ENCODE measurements around the gene DAPK3.
A peak's percentile ranks its signal among the peaks of the same experiment; 100 is the strongest.
"Not testable (repeated sequence)": the region's sequence is repeated elsewhere in the genome, so short reads cannot be mapped to it uniquely, and the experiment has no call there.

Gene DAPK3

GRCh38 chr19:3970808-3971598, at the start of gene DAPK3:
TSS of gene DAPK3 (minus strand) at chr19:3971099. CDS start at chr19:3969735, 1,364 bp downstream.
- DNase-seq (ENCODE audit: low read depth), result peak; percentile 89

DNA sequence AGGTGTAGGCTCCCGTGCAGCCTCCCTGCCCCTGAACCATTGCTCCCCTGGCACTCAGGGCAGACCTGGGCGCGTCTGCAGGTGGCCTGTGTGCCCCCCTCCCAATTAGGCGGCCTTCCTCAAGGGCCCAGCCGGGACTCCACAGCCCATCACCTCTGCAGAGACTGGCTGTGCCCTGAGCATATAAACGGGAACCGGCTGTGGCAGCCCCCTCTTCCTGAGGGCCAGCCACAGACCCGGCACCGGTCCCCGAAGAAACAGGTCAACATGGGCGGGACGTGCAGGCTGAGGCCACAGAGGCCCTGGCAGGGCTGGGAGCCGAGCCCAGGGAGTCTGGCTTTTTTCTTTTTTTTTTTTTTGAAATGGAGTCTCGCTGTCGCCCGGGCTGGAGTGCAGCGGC, 48.7 kb upstream of the DAPK3 start:
- DNase-seq (ENCODE audit: low read depth), result no peak

GRCh38 chr19:4018775-4019504, 48.0 kb upstream of the DAPK3 start:
- DNase-seq (ENCODE audit: low read depth), result no peak

DNA sequence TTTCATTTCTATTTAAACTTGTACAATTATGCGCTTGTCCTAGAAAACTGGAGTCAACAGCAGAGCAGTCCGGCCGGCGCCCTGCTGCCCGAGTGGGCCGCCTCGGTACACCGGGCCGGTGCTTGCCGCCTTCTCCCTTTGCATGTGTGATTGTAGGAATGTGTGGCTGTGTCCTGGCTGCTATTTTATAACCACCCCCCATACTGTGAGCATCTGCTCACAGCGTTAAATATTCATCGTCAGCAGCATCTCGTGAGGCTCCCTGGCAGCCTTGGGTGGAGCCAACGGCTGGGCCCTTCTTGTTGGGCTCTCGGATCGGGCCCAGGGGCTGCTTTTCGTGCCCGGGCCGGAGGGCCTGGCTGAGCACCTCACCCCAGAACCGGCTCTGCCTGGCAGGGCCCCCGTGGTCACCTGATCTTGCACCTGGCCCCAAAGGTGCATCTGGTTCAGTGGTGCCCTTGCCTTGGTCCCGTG, 47.3 kb upstream of the DAPK3 start:
- DNase-seq (ENCODE audit: low read depth), result no peak

- no peak for DNase-seq (ENCODE audit: low read depth)
These were observed 46.2 kb upstream of the DAPK3 start for GRCh38 chr19:4016903-4017638.

DNA sequence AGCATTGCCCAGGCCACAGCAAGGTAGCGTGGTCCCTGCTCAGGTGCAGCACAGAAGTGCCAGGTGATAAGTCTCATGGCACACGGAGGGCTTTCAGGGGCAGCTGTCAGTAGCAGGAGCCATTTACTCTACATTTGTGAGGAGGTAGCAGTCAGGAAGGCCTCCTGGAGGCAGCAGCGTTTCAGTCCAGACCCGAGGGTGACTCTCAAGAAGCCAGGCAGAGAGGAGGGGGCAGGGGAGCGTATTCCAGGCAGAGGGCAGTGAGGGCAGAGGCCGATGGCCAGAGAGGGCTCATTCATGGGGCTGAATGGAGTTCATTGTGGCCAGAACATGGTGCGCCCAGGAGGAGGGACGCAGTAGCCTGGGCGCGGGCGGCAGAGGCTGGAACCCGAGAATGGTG, 45.6 kb upstream of the DAPK3 start:
- DNase-seq (ENCODE audit: low read depth), result no peak

GRCh38 chr19:4015705-4016402, 45.0 kb upstream of the DAPK3 start:
- no peak for DNase-seq (ENCODE audit: low read depth)

DNA sequence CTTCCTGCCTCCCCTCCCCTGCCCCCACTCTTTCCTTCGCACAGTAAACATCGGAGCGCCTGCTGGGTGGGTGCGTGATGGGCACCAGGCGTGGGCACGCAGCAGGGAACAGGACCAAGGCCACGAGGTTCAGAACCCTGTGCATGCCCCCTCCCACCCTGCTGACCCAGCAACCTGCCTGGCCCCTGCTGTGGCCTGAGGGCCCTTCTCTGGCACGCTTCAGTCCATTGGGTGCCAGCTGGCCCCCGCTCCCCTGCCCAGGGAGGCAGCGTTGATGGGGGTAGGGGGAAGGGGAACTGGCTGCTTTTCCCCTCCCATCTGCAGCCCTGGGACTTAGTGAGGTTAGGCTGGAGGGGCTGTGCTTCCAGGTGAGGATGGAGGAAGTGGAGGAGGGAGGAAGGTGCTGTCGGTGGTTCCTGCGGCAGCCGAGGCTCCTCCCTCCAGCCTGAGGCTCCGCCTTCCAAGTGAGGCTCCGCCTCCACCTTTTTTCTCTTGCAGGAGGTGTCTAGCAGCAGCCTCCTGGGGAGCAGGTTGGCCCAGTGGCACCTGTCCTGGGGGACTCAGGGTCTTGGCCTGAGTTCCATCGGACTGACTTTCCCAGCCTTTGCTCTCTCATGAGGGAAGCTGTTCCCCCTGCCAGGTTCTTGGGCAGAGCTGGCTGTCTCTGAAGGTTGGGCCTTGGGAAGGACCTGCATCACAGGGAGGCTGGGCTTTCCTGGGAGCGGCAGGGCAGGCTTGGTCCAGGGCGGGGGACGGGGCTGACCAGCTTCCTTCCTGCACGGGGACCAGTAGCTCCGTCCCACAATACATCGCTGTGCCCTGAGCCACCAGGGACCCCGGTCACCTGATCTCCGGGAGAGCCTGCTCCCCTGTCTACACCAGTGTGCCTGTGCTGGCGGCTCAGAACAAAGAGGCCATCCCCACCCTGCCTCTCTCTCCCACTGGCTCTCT, 43.9 kb upstream of the DAPK3 start:
- no peak for DNase-seq (ENCODE audit: low read depth)

DNA sequence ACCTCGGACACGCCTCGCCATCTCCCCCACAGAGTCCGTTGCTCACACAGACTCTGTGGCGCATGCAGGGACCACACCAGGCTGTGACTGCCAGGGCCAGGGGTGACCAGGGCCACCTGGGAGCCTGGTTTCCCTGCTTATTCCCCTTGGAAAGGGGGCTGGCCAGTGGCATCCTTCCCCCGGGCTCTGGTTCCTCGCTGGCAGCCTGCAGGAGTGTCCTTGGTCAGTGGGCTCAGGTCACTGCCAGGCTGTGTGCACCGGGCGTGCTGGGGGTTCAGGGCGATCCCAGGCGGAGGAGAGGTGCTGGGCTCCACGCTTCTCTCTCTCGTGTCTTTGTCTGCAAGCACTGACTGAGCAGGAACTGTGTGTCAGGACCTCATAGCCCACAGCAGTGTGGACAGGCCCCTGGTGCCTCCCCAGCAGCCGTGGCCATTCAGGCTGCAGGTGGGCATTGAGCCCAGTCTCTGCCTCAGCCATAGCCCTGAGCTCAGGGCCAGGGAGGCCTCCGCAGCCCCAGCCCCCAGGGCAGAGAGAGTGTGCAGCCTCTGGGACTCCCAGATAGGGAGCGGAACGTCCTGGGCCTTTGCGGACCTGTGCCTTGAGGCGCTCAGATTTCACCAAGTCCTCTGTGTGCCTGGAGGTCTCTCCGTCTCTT, 43.1 kb upstream of the DAPK3 start:
- no peak for DNase-seq (ENCODE audit: low read depth)

GRCh38 chr19:4012975-4013634, 42.2 kb upstream of the DAPK3 start:
- DNase-seq (ENCODE audit: low read depth), result no peak

GRCh38 chr19:4012092-4012974, 41.4 kb upstream of the DAPK3 start:
- no peak for DNase-seq (ENCODE audit: low read depth)

DNA sequence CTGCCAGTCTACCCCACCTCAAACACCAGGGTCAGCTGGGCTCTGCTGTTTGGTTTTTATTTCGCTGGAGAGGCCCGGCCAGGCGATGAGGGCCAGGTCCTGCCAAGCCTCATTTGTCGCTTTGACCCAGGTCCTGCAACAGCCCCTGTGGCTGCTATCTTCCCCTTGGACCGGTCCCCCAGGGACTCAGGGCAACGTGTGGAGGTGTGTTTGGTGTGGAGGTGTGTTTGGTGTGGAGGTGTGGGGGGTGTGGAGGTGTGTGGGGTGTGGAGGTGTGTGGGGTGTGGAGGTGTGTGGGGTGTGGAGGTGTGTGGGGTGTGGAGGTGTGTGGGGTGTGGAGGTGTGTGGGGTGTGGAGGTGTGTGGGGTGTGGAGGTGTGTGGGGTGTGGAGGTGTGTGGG, 40.5 kb upstream of the DAPK3 start:
- not testable (repeated sequence) for DNase-seq (ENCODE audit: low read depth)

- DNase-seq (ENCODE audit: low read depth), result no peak
These were observed 39.9 kb upstream of the DAPK3 start for GRCh38 chr19:4010808-4011110.

DNA sequence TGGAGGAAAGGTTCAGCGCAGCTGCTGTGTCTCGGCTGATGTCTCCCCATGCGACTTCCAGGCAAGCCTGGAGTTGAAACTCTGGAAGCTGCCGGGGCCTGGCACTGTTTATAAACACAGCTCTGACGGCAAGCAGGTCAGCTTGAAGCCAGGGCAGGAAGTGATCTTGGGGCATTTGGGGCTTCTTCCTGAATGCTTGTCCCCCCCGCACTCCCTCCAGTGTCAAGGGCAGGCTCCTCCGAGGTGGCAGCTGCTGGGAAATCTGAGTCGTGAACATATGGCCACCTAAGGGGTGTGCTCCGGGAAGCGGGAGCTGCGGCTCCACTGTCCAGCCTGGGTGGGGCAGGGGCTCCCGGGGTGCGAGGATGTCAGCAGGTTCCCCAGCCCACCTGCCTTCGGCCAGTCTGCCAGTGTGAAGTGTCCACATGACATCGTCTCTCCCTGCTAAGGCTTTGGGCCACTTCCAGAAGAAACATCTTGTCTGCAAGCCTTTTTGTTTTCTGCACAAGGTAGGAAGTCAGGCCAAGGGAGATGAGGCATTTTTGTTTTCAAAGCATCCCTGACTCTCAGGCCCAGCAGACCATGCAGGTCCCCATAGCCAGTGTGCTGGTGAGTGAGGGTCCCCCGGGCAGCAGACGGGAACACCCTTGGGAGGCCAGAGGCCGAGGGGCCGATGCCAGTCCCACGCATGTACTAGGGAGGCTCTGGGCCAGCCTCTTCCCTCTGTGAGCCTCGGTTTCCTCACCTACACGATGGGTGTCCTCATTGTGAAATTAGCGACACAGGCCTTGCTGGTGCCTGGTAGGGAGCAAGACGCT, 39.3 kb upstream of the DAPK3 start:
- DNase-seq (ENCODE audit: low read depth), result no peak

DNA sequence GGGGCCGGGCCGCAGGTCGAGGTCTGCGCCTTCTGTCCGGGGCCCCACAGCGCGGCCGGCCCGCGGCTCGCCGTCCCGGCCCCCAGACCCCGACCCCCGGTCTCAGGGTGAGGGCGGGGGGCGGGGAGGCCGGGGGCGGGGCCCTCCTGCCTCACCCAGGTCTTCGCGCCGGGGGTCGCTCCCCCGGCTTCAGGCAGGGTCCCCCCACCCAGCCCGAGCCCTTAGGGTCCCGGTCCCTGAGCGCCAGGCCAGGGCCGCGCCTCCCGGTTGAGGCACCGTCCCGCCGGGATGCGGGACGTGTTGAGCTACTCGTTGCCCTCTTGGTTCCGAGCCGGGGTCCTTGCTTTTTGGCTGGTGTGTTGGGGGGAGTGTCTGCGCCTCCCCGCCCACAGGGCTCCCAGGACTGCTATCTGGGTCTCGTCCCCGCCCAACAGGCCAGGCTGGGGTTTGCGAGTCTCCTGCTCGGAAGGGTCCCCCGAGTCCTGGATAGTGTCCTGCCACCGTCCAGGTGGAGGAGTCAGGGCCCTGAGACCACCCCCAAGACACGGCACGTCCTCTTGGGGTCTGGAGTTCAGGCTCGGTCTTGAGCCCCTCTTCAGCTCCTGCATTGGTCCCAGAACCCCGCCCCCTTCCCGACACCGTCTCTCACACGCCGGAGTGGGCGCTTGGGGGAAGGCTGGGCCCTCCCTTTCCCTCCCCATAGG, 37.1 kb upstream of the DAPK3 start:
- no peak for DNase-seq (ENCODE audit: low read depth)

GRCh38 chr19:4007021-4007835, 36.3 kb upstream of the DAPK3 start, which contains the start of gene PIAS4:
TSS of gene PIAS4 (plus strand) at chr19:4007736. CDS start at chr19:4007761, 25 bp downstream.
- DNase-seq (ENCODE audit: low read depth), result peak; percentile 95
